ENCODE results near the gene THEMIS.

THEMIS gene

DNA sequence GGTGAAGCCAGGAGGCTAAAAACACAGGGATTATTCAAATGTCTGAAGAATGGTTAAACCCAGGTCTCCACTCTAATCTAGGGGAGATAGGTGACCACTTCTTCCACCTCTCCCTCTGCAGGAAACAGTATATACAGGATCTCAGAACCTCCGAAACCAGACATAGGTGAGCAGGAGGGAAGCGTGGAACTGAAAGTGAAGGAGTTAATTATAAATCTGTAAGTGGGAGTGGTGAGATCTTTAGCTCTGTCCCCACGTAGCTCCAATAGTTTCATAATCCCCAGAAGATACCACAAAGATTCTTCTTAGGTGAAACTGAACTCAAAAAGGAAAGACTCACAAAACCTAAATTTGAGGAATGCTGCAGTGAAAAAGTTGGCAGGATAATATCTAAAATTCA, 76.8 kb downstream of the THEMIS start:
- Histone ChIP-seq H4K20me1 (ENCODE audit: control insufficient read depth, insufficient read depth, low read depth, low read length) (no peaks in the 10 kb centered on the region), H3K36me3 (ENCODE audit: control insufficient read depth, low read length) (no peaks in the 10 kb centered on the region), H3K27ac (ENCODE audit: low read depth, low read length) (no peak overlapping the region), H3K4me3 (ENCODE audit: low read length) (no peak overlapping the region), H3K4me2 (ENCODE audit: low read length) (no peak overlapping the region), H3K9me3 (ENCODE audit: control insufficient read depth, insufficient read depth, low read length) (no peaks in the 10 kb centered on the region), H3K4me1 (ENCODE audit: control insufficient read depth, low read length) (no peaks in the 10 kb centered on the region), H3K79me2 (ENCODE audit: control insufficient read depth, low read length) (no peaks in the 10 kb centered on the region), H3K27me3 (ENCODE audit: control insufficient read depth, low read length) (no peaks in the 10 kb centered on the region), H3K9me2 (replicated peaks; ENCODE audit: control insufficient read depth, low read length) (no peaks in the 10 kb centered on the region), H3F3A (ENCODE audit: control insufficient read depth, insufficient read depth) (no peaks in the 10 kb centered on the region)
- TF ChIP-seq, protein P1, sequence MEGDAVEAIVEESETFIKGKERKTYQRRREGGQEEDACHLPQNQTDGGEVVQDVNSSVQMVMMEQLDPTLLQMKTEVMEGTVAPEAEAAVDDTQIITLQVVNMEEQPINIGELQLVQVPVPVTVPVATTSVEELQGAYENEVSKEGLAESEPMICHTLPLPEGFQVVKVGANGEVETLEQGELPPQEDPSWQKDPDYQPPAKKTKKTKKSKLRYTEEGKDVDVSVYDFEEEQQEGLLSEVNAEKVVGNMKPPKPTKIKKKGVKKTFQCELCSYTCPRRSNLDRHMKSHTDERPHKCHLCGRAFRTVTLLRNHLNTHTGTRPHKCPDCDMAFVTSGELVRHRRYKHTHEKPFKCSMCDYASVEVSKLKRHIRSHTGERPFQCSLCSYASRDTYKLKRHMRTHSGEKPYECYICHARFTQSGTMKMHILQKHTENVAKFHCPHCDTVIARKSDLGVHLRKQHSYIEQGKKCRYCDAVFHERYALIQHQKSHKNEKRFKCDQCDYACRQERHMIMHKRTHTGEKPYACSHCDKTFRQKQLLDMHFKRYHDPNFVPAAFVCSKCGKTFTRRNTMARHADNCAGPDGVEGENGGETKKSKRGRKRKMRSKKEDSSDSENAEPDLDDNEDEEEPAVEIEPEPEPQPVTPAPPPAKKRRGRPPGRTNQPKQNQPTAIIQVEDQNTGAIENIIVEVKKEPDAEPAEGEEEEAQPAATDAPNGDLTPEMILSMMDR (IDR thresholded peaks at IDR 0.05; ENCODE audit: low read depth, low read length, poor library complexity, severe bottlenecking), result no peak
- no peak for TF ChIP-seq EZH2phosphoT487 (IDR thresholded peaks at IDR 0.05; ENCODE audit: borderline replicate concordance, low read length)

DNA sequence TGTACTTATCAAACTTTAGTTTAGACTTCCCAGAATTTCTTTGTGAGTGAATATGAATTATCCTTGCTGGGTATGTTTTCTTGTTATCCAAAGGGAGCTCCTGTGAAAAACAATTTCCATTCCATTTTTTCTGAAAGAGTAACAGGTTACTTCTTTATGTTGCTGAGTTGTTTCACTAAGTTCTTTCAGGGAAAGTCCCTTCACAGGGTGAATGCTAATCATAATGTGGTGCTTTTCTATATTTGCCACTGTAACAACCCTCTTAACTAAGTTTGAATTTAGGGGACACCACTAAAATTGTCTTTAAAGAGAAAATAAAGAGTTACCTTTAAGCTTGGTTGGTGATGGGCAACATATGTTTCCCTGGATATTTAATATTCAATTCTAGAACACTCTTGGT, 79.4 kb downstream of the THEMIS start:
- no peaks in the 10 kb centered on the region for H3K9me2 ChIP-seq (replicated peaks; ENCODE audit: control insufficient read depth, low read length)
- no peaks in the 10 kb centered on the region for H3K27me3 ChIP-seq (ENCODE audit: control insufficient read depth, low read length)
- H3K4me3 ChIP-seq (ENCODE audit: low read length), result no peak overlapping the region
- H3K4me1 ChIP-seq (ENCODE audit: control insufficient read depth, low read length), result no peaks in the 10 kb centered on the region
- H3K9me3 ChIP-seq (ENCODE audit: control insufficient read depth, insufficient read depth, low read length), result no peaks in the 10 kb centered on the region
- no peak overlapping the region for H3K27ac ChIP-seq (ENCODE audit: low read depth, low read length)
- no peaks in the 10 kb centered on the region for H4K20me1 ChIP-seq (ENCODE audit: control insufficient read depth, insufficient read depth, low read depth, low read length)
- H3K36me3 ChIP-seq (ENCODE audit: control insufficient read depth, low read length), result no peaks in the 10 kb centered on the region
- no peak overlapping the region for H3K4me2 ChIP-seq (ENCODE audit: low read length)
- TF ChIP-seq EZH2phosphoT487 (IDR thresholded peaks at IDR 0.05; ENCODE audit: borderline replicate concordance, low read length), result no peak
- TF ChIP-seq, protein P1 (IDR thresholded peaks at IDR 0.05; ENCODE audit: low read depth, low read length, poor library complexity, severe bottlenecking), result no peak
- H3K79me2 ChIP-seq (ENCODE audit: control insufficient read depth, low read length), result no peaks in the 10 kb centered on the region
- no peaks in the 10 kb centered on the region for H3F3A ChIP-seq (ENCODE audit: control insufficient read depth, insufficient read depth)

DNA sequence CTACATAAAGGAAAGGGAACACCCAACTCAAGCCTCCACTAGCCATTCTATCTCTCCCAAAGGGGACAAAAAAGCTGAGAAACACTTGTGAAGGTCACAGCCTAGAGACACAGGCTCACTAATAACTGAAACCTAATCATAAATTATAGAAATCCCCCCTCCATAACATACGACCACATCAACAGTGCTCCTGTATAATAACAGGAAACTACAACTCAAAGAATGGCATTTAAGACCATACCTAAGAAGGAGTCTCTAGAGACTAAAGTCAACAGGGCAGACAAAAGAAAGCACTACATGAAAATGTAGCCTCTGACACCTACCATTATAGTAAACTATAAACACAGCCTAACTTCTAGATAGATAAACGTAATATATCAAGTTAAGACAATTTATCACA, 82.7 kb downstream of the THEMIS start:
- Histone ChIP-seq H3K4me3 (ENCODE audit: low read length) (no peak overlapping the region), H3K4me2 (ENCODE audit: low read length) (no peak overlapping the region), H3K4me1 (ENCODE audit: control insufficient read depth, low read length) (no peaks in the 10 kb centered on the region), H3K27ac (ENCODE audit: low read depth, low read length) (no peak overlapping the region), H3K79me2 (ENCODE audit: control insufficient read depth, low read length) (no peaks in the 10 kb centered on the region), H3K36me3 (ENCODE audit: control insufficient read depth, low read length) (no peaks in the 10 kb centered on the region), H3K9me2 (replicated peaks; ENCODE audit: control insufficient read depth, low read length) (no peaks in the 10 kb centered on the region), H3K9me3 (ENCODE audit: control insufficient read depth, insufficient read depth, low read length) (no peaks in the 10 kb centered on the region), H3F3A (ENCODE audit: control insufficient read depth, insufficient read depth) (no peaks in the 10 kb centered on the region), H4K20me1 (ENCODE audit: control insufficient read depth, insufficient read depth, low read depth, low read length) (no peaks in the 10 kb centered on the region), H3K27me3 (ENCODE audit: control insufficient read depth, low read length) (no peaks in the 10 kb centered on the region)
- TF ChIP-seq, protein P1 (IDR thresholded peaks at IDR 0.05; ENCODE audit: low read depth, low read length, poor library complexity, severe bottlenecking), result no peak
- no peak for TF ChIP-seq EZH2phosphoT487 (IDR thresholded peaks at IDR 0.05; ENCODE audit: borderline replicate concordance, low read length)

DNA sequence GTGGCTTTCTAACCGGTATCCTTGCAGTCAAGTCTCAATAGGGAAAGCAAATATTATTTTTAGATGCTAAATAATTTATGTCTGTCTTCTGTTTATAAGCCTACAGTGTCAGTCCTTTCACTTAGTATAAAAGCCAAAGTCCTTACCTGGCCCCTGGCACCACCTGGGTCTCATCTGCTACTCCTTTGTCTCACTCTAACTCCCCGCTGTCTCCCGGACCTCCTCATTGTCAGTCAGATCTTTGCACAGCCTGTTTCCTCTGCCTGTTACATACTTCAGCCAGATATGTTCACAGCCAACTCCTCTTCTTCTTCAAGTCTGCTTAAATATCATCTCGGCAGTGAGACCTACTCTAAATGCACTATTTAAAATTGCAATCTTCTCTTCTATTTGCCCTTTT, 84.2 kb downstream of the THEMIS start:
- TF ChIP-seq EZH2phosphoT487 (IDR thresholded peaks at IDR 0.05; ENCODE audit: borderline replicate concordance, low read length), result no peak
- TF ChIP-seq, protein P1 (IDR thresholded peaks at IDR 0.05; ENCODE audit: low read depth, low read length, poor library complexity, severe bottlenecking), result no peak
- H3K4me3 ChIP-seq (ENCODE audit: low read length), result no peak overlapping the region
- H3F3A ChIP-seq (ENCODE audit: control insufficient read depth, insufficient read depth), result no peaks in the 10 kb centered on the region
- no peaks in the 10 kb centered on the region for H3K9me2 ChIP-seq (replicated peaks; ENCODE audit: control insufficient read depth, low read length)
- no peak overlapping the region for H3K4me2 ChIP-seq (ENCODE audit: low read length)
- no peak overlapping the region for H3K27ac ChIP-seq (ENCODE audit: low read depth, low read length)
- no peaks in the 10 kb centered on the region for H3K9me3 ChIP-seq (ENCODE audit: control insufficient read depth, insufficient read depth, low read length)
- H4K20me1 ChIP-seq (ENCODE audit: control insufficient read depth, insufficient read depth, low read depth, low read length), result no peaks in the 10 kb centered on the region
- H3K4me1 ChIP-seq (ENCODE audit: control insufficient read depth, low read length), result no peaks in the 10 kb centered on the region
- H3K79me2 ChIP-seq (ENCODE audit: control insufficient read depth, low read length), result no peaks in the 10 kb centered on the region
- H3K36me3 ChIP-seq (ENCODE audit: control insufficient read depth, low read length), result no peaks in the 10 kb centered on the region
- no peaks in the 10 kb centered on the region for H3K27me3 ChIP-seq (ENCODE audit: control insufficient read depth, low read length)
